Activated CD4-positive, alpha-beta T cell treated with anti-CD3 and anti-CD28 coated beads, Interleukin-2, amount 50 U/mL, for 24 hours (primary cell): ENCODE data around the gene HDHD3.
A peak's percentile ranks its signal among the peaks of the same experiment; 100 is the strongest.
"Not testable (repeated sequence)": the region's sequence is repeated elsewhere in the genome, so short reads cannot be mapped to it uniquely, and the experiment has no call there.

Experiments used
- DNase-seq, 2 donors: peaks; one replicate each; pipeline ENCODE4 v3.0.0-alpha.2; 2020; ENCODE audit warnings: low read depth in 1 of 2, low spot score in 1 of 2

Gene HDHD3

GRCh38 chr9:113368348-113368981, 8.3 kb downstream of the HDHD3 start:
- no peak for DNase-seq

GRCh38 chr9:113365652-113366051, 11.1 kb downstream of the HDHD3 start:
- DNase-seq, result not testable (repeated sequence)

- no peak for DNase-seq
Measured at GRCh38 chr9:113364951-113365350, 11.8 kb downstream of the HDHD3 start.

GRCh38 chr9:113363336-113363735, 13.4 kb downstream of the HDHD3 start:
- DNase-seq, result no peak

GRCh38 chr9:113361304-113362018, 15.3 kb downstream of the HDHD3 start:
- no peak for DNase-seq

- no peak for DNase-seq
Measured at GRCh38 chr9:113360242-113360842, 16.4 kb downstream of the HDHD3 start.

- DNase-seq, result no peak
Measured at GRCh38 chr9:113359385-113359784, 17.4 kb downstream of the HDHD3 start.

- DNase-seq, result no peak
Measured at GRCh38 chr9:113356686-113357292, 20.0 kb downstream of the HDHD3 start.

GRCh38 chr9:113355040-113355596, 21.7 kb downstream of the HDHD3 start:
- no peak for DNase-seq

GRCh38 chr9:113352411-113352810, 24.4 kb downstream of the HDHD3 start:
- DNase-seq, result no peak

- DNase-seq, result no peak
Measured at GRCh38 chr9:113352006-113352405, 24.8 kb downstream of the HDHD3 start.

GRCh38 chr9:113350937-113351336, 25.8 kb downstream of the HDHD3 start:
- DNase-seq, result peak in 1 of 2 donors; percentile 22

- DNase-seq, result no peak
Measured at GRCh38 chr9:113350107-113350661, 26.6 kb downstream of the HDHD3 start.

GRCh38 chr9:113349445-113350094, 27.2 kb downstream of the HDHD3 start, which contains the start of gene BSPRY:
TSS of gene BSPRY (plus strand) at chr9:113349541. CDS start at chr9:113349580, 39 bp downstream.
- DNase-seq, result no peak

- DNase-seq, result no peak
Measured at GRCh38 chr9:113349066-113349444, 27.7 kb downstream of the HDHD3 start.

- DNase-seq, result no peak
Measured at GRCh38 chr9:113348437-113348836, 28.3 kb downstream of the HDHD3 start.

GRCh38 chr9:113345671-113346070, 31.1 kb downstream of the HDHD3 start:
- no peak for DNase-seq

- DNase-seq, result no peak
Measured at GRCh38 chr9:113345190-113345589, 31.6 kb downstream of the HDHD3 start.

- no peak for DNase-seq
Measured at GRCh38 chr9:113343732-113344231, 33.0 kb downstream of the HDHD3 start.

- no peak for DNase-seq
Measured at GRCh38 chr9:113341712-113342410, 34.9 kb downstream of the HDHD3 start.
